Measurements from ENCODE around the gene ANO2.

Gene ANO2

GRCh38 chr12:5748027-5748426 is 197.0 kb downstream of the ANO2 start:
- no peak for DNase-seq (ENCODE audit: low read depth)
- TF ChIP-seq CTCF (IDR thresholded peaks at IDR 0.05; ENCODE audit: low read depth, low read length, missing control alignments): no peak

GRCh38 chr12:5746917-5747316 is 198.1 kb downstream of the ANO2 start:
- H3K4me3 ChIP-seq (ENCODE audit: low read depth, low read length): no peak overlapping the region
- no peak for TF ChIP-seq CTCF (IDR thresholded peaks at IDR 0.05; ENCODE audit: low read depth, low read length, missing control alignments)
- no peak for DNase-seq (ENCODE audit: low read depth)

More at GRCh38 chr12:5748027-5748426, 197.0 kb downstream of the ANO2 start:
- H3K4me3 ChIP-seq (ENCODE audit: low read depth, low read length): no peak overlapping the region

DNA sequence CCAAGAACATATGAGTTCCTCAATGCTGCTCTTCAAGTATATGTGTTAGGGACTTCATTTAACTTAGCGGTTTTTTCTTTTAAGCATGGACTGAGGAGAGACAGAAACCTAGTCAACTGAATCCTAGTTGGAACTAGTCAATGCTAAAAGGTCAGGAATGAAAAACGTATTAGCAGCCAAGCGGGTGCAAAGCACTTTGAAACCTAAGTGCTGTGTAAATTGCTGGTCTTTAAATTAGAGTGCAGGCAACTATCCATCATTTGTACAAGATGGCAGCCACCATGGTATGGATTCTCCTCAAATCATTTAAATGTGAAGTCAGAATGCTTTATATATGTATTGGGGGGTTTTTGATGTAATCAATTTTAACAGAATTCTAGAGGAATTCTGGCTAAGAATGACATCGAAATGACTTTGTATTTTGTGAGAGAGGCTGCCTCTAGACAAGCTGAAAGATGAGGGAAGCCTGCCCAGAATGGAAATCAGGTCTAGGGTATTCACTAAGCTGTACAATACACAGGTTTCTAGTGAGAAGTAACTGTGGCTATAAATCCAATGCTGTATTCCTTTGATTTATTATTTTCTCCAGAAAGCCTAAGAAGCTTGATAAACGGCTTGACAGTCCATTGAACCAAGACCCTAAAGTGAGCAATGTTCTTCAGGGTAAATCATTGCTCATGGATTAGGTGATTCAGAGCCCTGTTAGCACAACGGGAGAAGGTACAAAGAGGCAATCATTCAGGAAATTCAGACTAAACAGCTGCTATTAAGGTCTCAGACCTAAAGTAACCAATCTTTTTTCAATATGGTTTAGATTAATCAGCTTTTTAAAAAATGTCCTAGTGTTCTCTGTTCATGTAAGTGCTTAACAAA is 198.8 kb downstream of the ANO2 start:
- DNase-seq (ENCODE audit: low read depth): no peak
- no peak for TF ChIP-seq CTCF (IDR thresholded peaks at IDR 0.05; ENCODE audit: low read depth, low read length, missing control alignments)
- no peak overlapping the region for H3K4me3 ChIP-seq (ENCODE audit: low read depth, low read length)

- TF ChIP-seq CTCF (IDR thresholded peaks at IDR 0.05; ENCODE audit: low read depth, low read length, missing control alignments): peak; percentile 96
- DNase-seq (ENCODE audit: low read depth): peak; percentile 8
- H3K4me3 ChIP-seq (ENCODE audit: low read depth, low read length): no peak overlapping the region
Observed at GRCh38 chr12:5745251-5745888, 199.7 kb downstream of the ANO2 start.

DNA sequence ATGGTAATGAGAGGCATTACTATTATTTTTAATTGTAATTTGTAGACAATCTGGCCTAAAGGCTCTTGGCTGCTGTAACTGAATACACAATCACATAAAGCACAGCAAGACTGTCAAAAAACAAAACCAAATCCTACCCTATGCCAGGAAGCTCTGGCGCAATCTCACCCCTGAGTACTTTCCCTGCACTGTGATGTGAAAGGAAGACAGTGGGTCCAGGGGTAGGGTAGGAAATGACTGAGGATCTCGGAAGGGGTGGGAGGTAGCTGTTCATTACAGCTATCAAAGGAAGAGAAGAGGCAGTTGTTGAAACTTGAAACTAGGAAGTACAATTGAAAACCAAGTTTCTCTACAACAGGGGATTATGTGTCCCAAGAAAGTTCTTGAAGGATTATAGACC is 202.8 kb downstream of the ANO2 start:
- no peak overlapping the region for H3K4me3 ChIP-seq (ENCODE audit: low read depth, low read length)
- no peak for TF ChIP-seq CTCF (IDR thresholded peaks at IDR 0.05; ENCODE audit: low read depth, low read length, missing control alignments)
- no peak for DNase-seq (ENCODE audit: low read depth)

DNA sequence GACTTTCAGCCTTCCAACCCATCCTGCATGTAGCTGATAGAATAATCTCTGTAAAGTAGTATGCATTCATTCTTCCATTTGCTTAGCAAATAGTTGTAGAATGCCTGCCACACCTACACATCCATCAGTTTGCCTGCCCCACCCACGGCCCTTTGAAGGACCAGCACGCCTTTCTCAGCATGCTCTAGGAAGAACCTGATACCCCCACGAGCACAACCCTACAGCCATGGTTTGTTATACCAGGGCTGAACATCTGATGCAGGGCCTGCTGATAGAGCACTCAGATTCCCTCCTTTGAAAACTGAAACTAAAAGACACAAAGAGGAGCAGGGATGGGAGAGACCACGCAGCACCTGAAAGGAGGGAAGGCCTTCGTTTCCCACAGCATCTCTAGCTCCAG is 205.1 kb downstream of the ANO2 start:
- no peak overlapping the region for H3K4me3 ChIP-seq (ENCODE audit: low read depth, low read length)
- DNase-seq (ENCODE audit: low read depth): no peak
- TF ChIP-seq CTCF (IDR thresholded peaks at IDR 0.05; ENCODE audit: low read depth, low read length, missing control alignments): no peak

Measured in GM12864 (cell line).